HepG2 (cell line): ENCODE results near the gene NDE1. TPM values are rescaled to one million over a fixed set of nuclear protein-coding genes. Genes with fewer than 3 reads are reported as not detected.

Experiments used
- AFF4 ChIP-seq: sonication (generic); formaldehyde crosslinking; IDR thresholded peaks from 2 replicates; pipeline ENCODE4 v1.4.0; 2020; ENCODE audit warnings: missing genetic modification reagents
- CHD4 ChIP-seq: fragments of 200-600 bp; sonication (generic); IDR thresholded peaks from 2 replicates; pipeline ENCODE4 v1.7.0; 2017; ENCODE audit warnings: mild to moderate bottlenecking, low read length, borderline replicate concordance
- EEA1 ChIP-seq: sonication (generic); formaldehyde crosslinking; IDR thresholded peaks from 2 replicates; pipeline ENCODE4 v1.5.1; 2020; ENCODE audit warnings: mild to moderate bottlenecking, missing genetic modification reagents, borderline replicate concordance
- GATAD2A ChIP-seq: IDR thresholded peaks from 2 replicates; pipeline ENCODE4 v1.6.1; 2016
- NBN ChIP-seq: fragments of 450-650 bp; conservative IDR thresholded peaks from 2 replicates; pipeline ENCODE4 v1.6.1; 2017
- PCBP2 ChIP-seq: fragments of 200-400 bp; formaldehyde crosslinking; optimal IDR thresholded peaks from 2 replicates; pipeline ENCODE3; 2018; ENCODE audit warnings: low read length, low read depth; ENCODE audit not compliant: poor library complexity, severe bottlenecking
- SOX6 ChIP-seq, 2 experiments: fragments of 450-650 bp in 1 of 2; sonication (generic) in 1 of 2; formaldehyde crosslinking in 1 of 2; IDR thresholded peaks; 2 replicates each; pipeline versions ENCODE4 v1.4.0 to v1.6.1; 2017 to 2020; ENCODE audit warnings: antibody characterized with exemption in 1 of 2, mild to moderate bottlenecking in 1 of 2, missing genetic modification reagents in 1 of 2
- THAP8 ChIP-seq: sonication (generic); formaldehyde crosslinking; IDR thresholded peaks from 2 replicates; pipeline ENCODE4 v1.5.1; 2020; ENCODE audit warnings: missing genetic modification reagents, mild to moderate bottlenecking, borderline replicate concordance
- ZBTB46 ChIP-seq: sonication (generic); formaldehyde crosslinking; IDR thresholded peaks from 2 replicates; pipeline ENCODE4 v1.4.0; 2020; ENCODE audit warnings: mild to moderate bottlenecking, missing genetic modification reagents, borderline replicate concordance
- ZC3H4 ChIP-seq: sonication (generic); formaldehyde crosslinking; IDR thresholded peaks from 2 replicates; pipeline ENCODE4 v1.4.0; 2020; ENCODE audit warnings: missing genetic modification reagents, borderline replicate concordance
- ZNF12 ChIP-seq: sonication (generic); formaldehyde crosslinking; IDR thresholded peaks from 2 replicates; pipeline ENCODE4 v1.5.0; 2020; ENCODE audit warnings: missing genetic modification reagents
- ZNF570 ChIP-seq: sonication (generic); formaldehyde crosslinking; IDR thresholded peaks from 2 replicates; pipeline ENCODE4 v1.4.0; 2020; ENCODE audit warnings: mild to moderate bottlenecking, missing genetic modification reagents, borderline replicate concordance
- ZNF580 ChIP-seq: IDR thresholded peaks from 2 replicates; pipeline ENCODE4 v1.6.1; 2016; ENCODE audit warnings: low read depth, borderline replicate concordance
- ZNF800 ChIP-seq: sonication (generic); formaldehyde crosslinking; IDR thresholded peaks from 2 replicates; pipeline ENCODE4 v1.4.0; 2020; ENCODE audit warnings: missing genetic modification reagents
- ZUFSP ChIP-seq: sonication (generic); formaldehyde crosslinking; IDR thresholded peaks from 2 replicates; pipeline ENCODE4 v1.9.0; 2021; ENCODE audit warnings: missing genetic modification reagents, mild to moderate bottlenecking, borderline replicate concordance
- polyA plus RNA-seq, 8 experiments: library from polyadenylated mRNA; depleted of rRNA in 3 of 8; stranded (reverse) in 7 of 8; unstranded in 1 of 8; fragments of >200 nt; fragmentation: Illumina TruSeq in 4 of 8; extraction: Trizol in 4 of 8; gene quantifications; 2 replicates each; pipeline versions ENCODE4 v1.2.1 to v1.2.3, GENCODE V29; 2011 to 2016; ENCODE audit warnings: low read depth in 4 of 8, missing spikeins in 1 of 8, mixed read lengths in 1 of 8; ENCODE audit not compliant: insufficient read depth in 1 of 8
- total RNA-seq, 5 experiments: library from RNA; depleted of rRNA; stranded (reverse); fragments of >200 nt; fragmentation: Illumina TruSeq; extraction: Trizol; gene quantifications; 2 replicates each; pipeline ENCODE4 v1.2.3, GENCODE V29; 2016; ENCODE audit warnings: low read depth in 1 of 5

The NDE1 gene
- total and polyA plus RNA-seq, 2 of the 13 experiments (the other 11 are each of a cell fraction or from before 2014, with no cell fraction given), result 40.9 to 72.5 TPM

- TF ChIP-seq ZNF800 (CRISPR knock-in tag) (no peak), AFF4 (no peak), EEA1 (CRISPR knock-in tag) (no peak), ZUFSP (CRISPR knock-in tag) (no peak), THAP8 (CRISPR knock-in tag) (no peak), GATAD2A (CRISPR knock-in tag) (peak; percentile 28; the same call in 1 of the 2 replicates), SOX6 (IDR thresholded peaks at IDR 0.05) (no peak), SOX6 (CRISPR knock-in tag; IDR thresholded peaks at IDR 0.05) (no peak), CHD4 (no peak), PCBP2 (no peak), ZNF12 (0 out of 2 replicates have a peak, but pooled peaks have one; percentile 35), ZBTB46 (CRISPR knock-in tag) (no peak), ZC3H4 (CRISPR knock-in tag) (no peak), ZNF570 (0 out of 2 replicates have a peak, but pooled peaks have one; percentile 17), ZNF580 (CRISPR knock-in tag) (0 out of 2 replicates have a peak, but pooled peaks have one; percentile 16), NBN (no peak)
Measured at GRCh38 chr16:15607700-15608396, 42.2 kb upstream of the NDE1 start (continued).
